GM23338 (cell line): Measurements from ENCODE around the gene KAT6B. TPM values are rescaled to one million over a fixed set of nuclear protein-coding genes. Genes with fewer than 3 reads are reported as not detected.

Source experiments
- ATAC-seq: fragments of 200-7000 bp; cut with Tn5 transposase; 3 replicates; pipeline ENCODE4 v1.9.1; 2020
- DNase-seq: peaks from one replicate; pipeline ENCODE4 v3.0.0-alpha.2; 2015; ENCODE audit warnings: low spot score
- H2AFZ ChIP-seq: fragments of 200-600 bp; sonication (generic); 2 replicates; pipeline ENCODE4 v1.8.0; 2016; ENCODE audit warnings: antibody characterized with exemption, mild to moderate bottlenecking, moderate library complexity
- H3F3A ChIP-seq: fragments of 200-600 bp; sonication (generic); replicated peaks from 2 replicates; pipeline ENCODE4 v1.8.0; 2017; ENCODE audit warnings: antibody characterized with exemption, mixed run types, low read depth
- H3K27ac ChIP-seq: fragments of 200-600 bp; sonication (generic); 2 replicates; pipeline ENCODE4 v1.6.1; 2016; ENCODE audit warnings: low read depth
- H3K27me3 ChIP-seq: fragments of 200-600 bp; sonication (generic); 2 replicates; pipeline ENCODE4 v1.8.0; 2016; ENCODE audit warnings: mild to moderate bottlenecking, mixed run types, moderate library complexity; ENCODE audit not compliant: insufficient read depth
- H3K36me3 ChIP-seq: fragments of 200-600 bp; sonication (generic); 2 replicates; pipeline ENCODE4 v1.8.0; 2016; ENCODE audit warnings: mild to moderate bottlenecking; ENCODE audit not compliant: insufficient read depth
- H3K4me1 ChIP-seq: fragments of 200-600 bp; sonication (generic); 2 replicates; pipeline ENCODE4 v1.8.0; 2016; ENCODE audit warnings: mild to moderate bottlenecking, moderate library complexity; ENCODE audit not compliant: insufficient read depth
- H3K4me2 ChIP-seq: fragments of 200-600 bp; sonication (generic); 2 replicates; pipeline ENCODE4 v1.7.1; 2017; ENCODE audit warnings: mixed run types
- H3K4me3 ChIP-seq: fragments of 200-600 bp; sonication (generic); 2 replicates; pipeline ENCODE4 v1.6.1; 2016; ENCODE audit warnings: mixed run types
- H3K79me2 ChIP-seq: fragments of 200-600 bp; sonication (generic); replicated peaks from 2 replicates; pipeline ENCODE4 v1.8.0; 2017; ENCODE audit warnings: mild to moderate bottlenecking; ENCODE audit not compliant: insufficient read depth
- H3K9me2 ChIP-seq: fragments of 200-600 bp; sonication (generic); 2 replicates; pipeline ENCODE4 v1.8.0; 2017; ENCODE audit not compliant: insufficient read depth
- H4K20me1 ChIP-seq: fragments of 200-600 bp; sonication (generic); replicated peaks from 2 replicates; pipeline ENCODE4 v1.8.0; 2017; ENCODE audit warnings: mild to moderate bottlenecking; ENCODE audit not compliant: insufficient read depth
- H3K27ac Mint-ChIP-seq: 2 replicates; pipeline ENCODE4 v1.8.0; 2020; ENCODE audit warnings: inconsistent platforms, mild to moderate bottlenecking, moderate library complexity, mixed read lengths
- H3K27me3 Mint-ChIP-seq: 3 replicates; pipeline ENCODE4 v1.8.0; 2022; ENCODE audit warnings: low read depth, mild to moderate bottlenecking, moderate library complexity, mixed read lengths, inconsistent platforms; ENCODE audit not compliant: insufficient read depth, poor library complexity
- H3K36me3 Mint-ChIP-seq: 3 replicates; pipeline ENCODE4 v1.8.0; 2021; ENCODE audit warnings: low read depth, mild to moderate bottlenecking, inconsistent platforms, moderate library complexity, mixed read lengths
- H3K4me1 Mint-ChIP-seq: 3 replicates; pipeline ENCODE4 v1.8.0; 2020; ENCODE audit warnings: mild to moderate bottlenecking, inconsistent platforms, mixed read lengths
- H3K4me3 Mint-ChIP-seq: 3 replicates; pipeline ENCODE4 v1.8.0; 2021; ENCODE audit warnings: moderate library complexity, mild to moderate bottlenecking, inconsistent platforms, mixed read lengths
- H3K9me3 Mint-ChIP-seq: 3 replicates; pipeline ENCODE4 v1.8.0; 2020; ENCODE audit warnings: moderate library complexity, mild to moderate bottlenecking, inconsistent platforms, mixed read lengths
- CREB1 ChIP-seq: fragments of 250-450 bp; sonication (Bioruptor Pico); IDR thresholded peaks from 2 replicates; pipeline ENCODE4 v1.5.0; 2020; ENCODE audit warnings: low read depth, mild to moderate bottlenecking, moderate library complexity
- CTCF ChIP-seq, 2 experiments: fragments of 200-600 bp in 1 of 2; sonication (generic) in 1 of 2; conservative IDR thresholded peaks; 2 replicates each; pipeline versions ENCODE4 v1.5.1 to v1.6.1; 2016 to 2017; ENCODE audit warnings: antibody characterized with exemption in 2 of 2, low read depth in 2 of 2, mild to moderate bottlenecking in 2 of 2, moderate library complexity in 1 of 2
- ETS1 ChIP-seq: IDR thresholded peaks from 2 replicates; pipeline ENCODE4 v1.6.1; 2016; ENCODE audit warnings: antibody characterized with exemption
- EZH2 ChIP-seq: fragments of 200-600 bp; sonication (generic); IDR thresholded peaks from one replicate; pipeline ENCODE4 v1.8.0; 2017; ENCODE audit warnings: antibody characterized with exemption, mild to moderate bottlenecking, low read depth; ENCODE audit not compliant: unreplicated experiment
- EZH2phosphoT487 ChIP-seq: fragments of 200-600 bp; sonication (generic); IDR thresholded peaks from one replicate; pipeline ENCODE4 v1.8.1; 2018; ENCODE audit warnings: antibody characterized with exemption; ENCODE audit not compliant: unreplicated experiment
- NANOG ChIP-seq: IDR thresholded peaks from 2 replicates; pipeline ENCODE4 v1.6.1; 2016; ENCODE audit warnings: antibody characterized with exemption, borderline replicate concordance
- POLR2AphosphoS5 ChIP-seq: IDR thresholded peaks from 2 replicates; pipeline ENCODE4 v1.6.1; 2016; ENCODE audit warnings: antibody characterized with exemption, low read depth
- STAT1 ChIP-seq: IDR thresholded peaks from one replicate; pipeline ENCODE4 v1.6.1; 2016; ENCODE audit warnings: antibody characterized with exemption; ENCODE audit not compliant: unreplicated experiment
- ZNF114 ChIP-seq: fragments of 250-450 bp; sonication (Bioruptor Pico); IDR thresholded peaks from 2 replicates; pipeline ENCODE4 v1.5.0; 2020; ENCODE audit warnings: mild to moderate bottlenecking, moderate library complexity
- polyA plus RNA-seq: library from polyadenylated mRNA; unstranded; fragments of >200 nt; fragmentation: Nextera tagmentation; extraction: Ambion mirVana; gene quantifications from 2 replicates; pipeline ENCODE4 v1.2.1, GENCODE V29; 2016
- total RNA-seq: library from RNA; depleted of rRNA; stranded (reverse); fragments of >200 nt; shearing (Covaris generic); gene quantifications from 2 replicates; pipeline ENCODE4 v1.2.3, GENCODE V29; 2014

KAT6B gene
- total and polyA plus RNA-seq, 2 experiments from 2014 or later = 21.3 to 31.4 TPM

GRCh38 chr10:74901301-74901700 lies 74.9 kb downstream of the KAT6B start (continued):
- TF ChIP-seq CTCF (conservative IDR thresholded peaks at IDR 0.05; ENCODE audit: low read depth in 2 of 2) (no peak), NANOG (no peak), ZNF114 (CRISPR knock-in tag) (no peak)

- Histone ChIP-seq H2AFZ (no peak overlapping the region), H4K20me1 (0 out of 2 replicates have a peak, but pooled peaks cover 4% of the 10 kb centered on the region), H3K9me2 (no peaks in the 10 kb centered on the region), H3K79me2 (peaks cover 69% of the 10 kb centered on the region), H3F3A (no peaks in the 10 kb centered on the region), H3K4me2 (no peak overlapping the region), H3K27me3 (no peaks in the 10 kb centered on the region), H3K27ac (no peak overlapping the region), H3K4me1 (no peaks in the 10 kb centered on the region), H3K36me3 (no peaks in the 10 kb centered on the region), H3K4me3 (no peak overlapping the region)
- ATAC-seq (no peak), DNase-seq (no peak)
- peaks cover 28% of the 10 kb centered on the region for H3K4me1 Mint-ChIP-seq
- H3K9me3 Mint-ChIP-seq = no peaks in the 10 kb centered on the region
- H3K27ac Mint-ChIP-seq = peak overlapping the region; percentile 4; the same call in 1 of the 2 replicates
- H3K4me3 Mint-ChIP-seq = no peak overlapping the region
- no peaks in the 10 kb centered on the region for H3K27me3 Mint-ChIP-seq
- no peak for TF ChIP-seq EZH2
- TF ChIP-seq ZNF114 (CRISPR knock-in tag) = no peak
- no peak for TF ChIP-seq STAT1
- no peak for TF ChIP-seq EZH2phosphoT487
- TF ChIP-seq CREB1 (CRISPR knock-in tag) = no peak
- TF ChIP-seq CTCF (conservative IDR thresholded peaks at IDR 0.05; ENCODE audit: low read depth in 2 of 2) = no peak
- H3K36me3 Mint-ChIP-seq = no peaks in the 10 kb centered on the region
Measured at GRCh38 chr10:74901867-74902450, 75.6 kb downstream of the KAT6B start.

GRCh38 chr10:74903491-74903890 lies 77.1 kb downstream of the KAT6B start:
- peaks cover 4% of the 10 kb centered on the region; the same call in 1 of the 2 replicates for H4K20me1 ChIP-seq
- ATAC-seq = no peak
- no peaks in the 10 kb centered on the region for H3K36me3 ChIP-seq
- TF ChIP-seq POLR2AphosphoS5 (no peak), EZH2phosphoT487 (no peak), ZNF114 (CRISPR knock-in tag) (no peak), ETS1 (no peak), STAT1 (no peak), NANOG (no peak)
- Mint-ChIP-seq H3K4me1 (peaks cover 18% of the 10 kb centered on the region), H3K9me3 (no peaks in the 10 kb centered on the region), H3K4me3 (no peak overlapping the region), H3K27me3 (no peaks in the 10 kb centered on the region), H3K36me3 (no peaks in the 10 kb centered on the region), H3K27ac (no peak overlapping the region)
- no peak overlapping the region for H2AFZ ChIP-seq
- H3K4me2 ChIP-seq = no peak overlapping the region
- H3K9me2 ChIP-seq = 0 out of 2 replicates have a peak, but pooled peaks cover 2% of the 10 kb centered on the region
- no peak overlapping the region for H3K27ac ChIP-seq
- peaks cover 77% of the 10 kb centered on the region for H3K79me2 ChIP-seq
- H3F3A ChIP-seq = no peaks in the 10 kb centered on the region
- no peaks in the 10 kb centered on the region for H3K4me1 ChIP-seq
- no peak overlapping the region for H3K4me3 ChIP-seq
- no peak for DNase-seq
- no peaks in the 10 kb centered on the region for H3K27me3 ChIP-seq
